ENCODE results near the gene ATP10B.

The ATP10B gene

GRCh38 chr5:160548949-160549645 lies 302.9 kb downstream of the ATP10B start:
- DNase-seq (ENCODE audit: low read depth): no peak

DNA sequence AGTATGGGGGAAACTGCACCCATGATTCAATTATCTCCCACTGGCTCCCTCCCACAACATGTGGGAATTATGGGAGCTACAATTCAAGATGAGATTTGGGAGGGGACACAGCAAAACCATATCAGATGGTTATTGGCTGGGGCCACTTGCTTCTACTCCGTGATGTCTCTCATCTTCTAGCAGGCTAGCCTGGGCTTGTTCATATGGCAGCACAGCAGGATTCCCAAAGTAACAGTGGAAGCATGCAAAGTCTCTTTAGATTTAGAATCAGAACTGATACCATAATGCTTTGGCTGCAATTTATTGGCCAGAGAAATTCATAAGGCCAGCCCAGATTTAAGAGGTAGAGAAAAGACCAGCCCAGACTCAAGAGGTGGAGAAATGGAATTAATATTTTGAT lies 304.1 kb downstream of the ATP10B start:
- no peak for DNase-seq (ENCODE audit: low read depth)

GRCh38 chr5:160547061-160547460 lies 304.9 kb downstream of the ATP10B start:
- no peak for DNase-seq (ENCODE audit: low read depth)

- DNase-seq (ENCODE audit: low read depth): no peak
These were observed 306.2 kb downstream of the ATP10B start for GRCh38 chr5:160545832-160546231.

GRCh38 chr5:160543395-160543794 lies 308.6 kb downstream of the ATP10B start:
- no peak for DNase-seq (ENCODE audit: low read depth)

DNA sequence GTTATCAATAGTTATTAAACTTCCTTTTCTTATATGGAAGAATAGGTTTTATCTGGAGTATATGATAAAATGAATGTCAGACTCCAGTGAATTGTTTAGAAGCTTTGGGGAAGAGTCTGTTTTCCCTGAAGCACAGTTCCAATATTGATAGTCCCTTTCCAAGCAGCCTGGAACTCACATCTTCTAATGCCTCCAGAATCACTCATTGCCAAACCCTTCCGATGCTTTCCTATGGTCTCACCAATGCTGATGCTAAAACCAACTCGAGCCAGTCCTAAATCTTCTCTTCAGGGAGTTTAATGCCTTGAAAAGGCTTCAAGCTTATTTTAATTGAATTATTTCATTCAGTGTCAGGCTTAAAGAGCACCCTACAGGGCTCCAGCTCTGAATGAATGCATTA lies 309.2 kb downstream of the ATP10B start:
- DNase-seq (ENCODE audit: low read depth): no peak

- no peak for DNase-seq (ENCODE audit: low read depth)
These were observed 309.7 kb downstream of the ATP10B start for GRCh38 chr5:160542281-160542680.

- no peak for DNase-seq (ENCODE audit: low read depth)
These were observed 312.6 kb downstream of the ATP10B start for GRCh38 chr5:160539431-160539830.

DNA sequence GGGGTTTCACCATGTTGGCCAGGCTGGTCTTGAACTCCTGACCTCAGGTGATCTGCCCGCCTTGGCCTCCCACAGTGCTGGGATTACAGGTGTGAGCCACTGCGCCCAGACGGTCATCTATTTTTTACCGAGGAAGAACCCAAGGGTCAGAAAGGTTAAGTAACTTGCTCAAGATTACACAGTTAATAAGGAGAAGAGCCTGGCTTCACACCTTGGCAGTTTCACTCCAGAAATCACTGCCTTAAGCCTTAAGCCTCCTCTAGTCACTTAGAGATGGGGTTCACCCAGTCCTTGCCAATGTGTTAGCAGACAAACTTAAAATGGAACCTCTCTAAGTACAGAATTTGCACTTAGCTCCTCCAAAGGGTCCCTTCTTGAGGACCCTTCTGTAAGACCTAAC lies 314.1 kb downstream of the ATP10B start:
- no peak for DNase-seq (ENCODE audit: low read depth)

GRCh38 chr5:160537116-160537515 lies 314.9 kb downstream of the ATP10B start:
- no peak for DNase-seq (ENCODE audit: low read depth)

DNA sequence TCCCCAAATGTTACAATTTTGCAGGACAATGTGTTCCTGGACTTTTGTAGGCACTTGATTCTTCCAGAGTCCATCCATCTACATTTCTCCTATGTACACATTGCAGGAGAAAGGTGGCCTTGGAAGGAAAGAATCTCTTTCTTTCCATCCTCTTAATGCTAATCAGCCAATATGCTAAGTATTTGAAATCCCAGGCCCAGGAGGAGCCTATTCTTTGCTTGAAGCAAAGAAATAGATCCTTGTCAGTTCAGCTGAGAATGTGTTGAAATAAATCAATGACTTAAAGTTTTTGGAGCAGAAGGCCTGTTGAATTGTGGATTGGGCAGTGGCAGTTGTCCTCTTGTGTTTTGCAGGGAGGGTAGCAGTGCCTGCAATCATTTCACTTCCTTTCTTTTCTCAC lies 317.1 kb downstream of the ATP10B start:
- DNase-seq (ENCODE audit: low read depth): no peak

DNA sequence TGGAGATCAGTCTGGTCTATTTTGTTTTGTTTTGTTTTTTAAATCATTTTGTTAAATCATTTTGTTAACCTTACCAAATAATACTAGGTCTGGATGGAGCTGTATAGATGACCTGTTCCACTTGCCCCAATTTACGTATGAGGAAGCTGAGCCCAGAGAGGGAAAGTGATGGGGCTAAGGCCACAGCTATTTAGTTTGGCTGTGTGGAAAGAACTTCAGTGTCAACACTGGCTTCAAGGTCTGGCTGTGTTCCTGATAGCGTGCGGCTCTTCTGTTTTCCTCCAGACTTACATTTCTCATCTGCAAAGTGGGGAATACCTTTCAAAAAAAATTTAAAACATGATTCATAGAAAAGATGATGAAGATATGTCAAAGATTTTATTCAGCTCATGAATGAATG lies 317.9 kb downstream of the ATP10B start:
- no peak for DNase-seq (ENCODE audit: low read depth)

- DNase-seq (ENCODE audit: low read depth): no peak
These were observed 326.3 kb downstream of the ATP10B start for GRCh38 chr5:160525471-160526261.

GRCh38 chr5:160524827-160525226 lies 327.2 kb downstream of the ATP10B start:
- DNase-seq (ENCODE audit: low read depth): no peak

DNA sequence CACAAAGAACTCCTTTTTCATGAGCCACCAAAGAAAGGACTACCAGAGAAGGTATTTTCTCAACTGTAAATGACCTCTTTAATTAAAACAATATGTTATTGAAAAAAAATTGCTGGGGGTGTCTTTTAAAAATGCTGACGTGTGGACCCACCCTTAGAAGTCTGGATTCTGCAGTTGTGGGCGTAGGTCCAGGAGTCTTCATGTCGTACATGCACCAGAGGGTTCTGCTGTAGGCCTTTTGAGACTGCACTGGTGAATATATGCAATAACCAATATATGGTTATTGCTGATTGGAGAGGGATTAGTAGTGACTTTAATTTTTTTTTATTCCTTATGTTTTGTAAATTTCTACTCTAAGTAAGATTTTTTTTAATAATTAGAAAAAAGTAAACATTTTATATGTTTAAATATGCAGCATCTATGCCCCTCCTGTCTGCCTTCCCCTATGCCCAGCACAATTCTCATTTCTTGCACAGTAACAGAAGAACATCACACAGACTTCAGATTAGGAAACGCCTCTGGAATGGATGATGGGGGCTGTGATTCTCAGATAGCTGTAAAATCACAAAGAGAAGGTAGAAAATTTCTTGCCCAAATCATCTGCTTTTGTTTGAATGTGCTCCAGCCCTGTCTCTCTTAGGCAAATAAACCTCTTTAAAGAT lies 328.4 kb downstream of the ATP10B start:
- no peak for DNase-seq (ENCODE audit: low read depth)

GRCh38 chr5:160521392-160521663 lies 330.7 kb downstream of the ATP10B start:
- DNase-seq (ENCODE audit: low read depth): no peak

DNA sequence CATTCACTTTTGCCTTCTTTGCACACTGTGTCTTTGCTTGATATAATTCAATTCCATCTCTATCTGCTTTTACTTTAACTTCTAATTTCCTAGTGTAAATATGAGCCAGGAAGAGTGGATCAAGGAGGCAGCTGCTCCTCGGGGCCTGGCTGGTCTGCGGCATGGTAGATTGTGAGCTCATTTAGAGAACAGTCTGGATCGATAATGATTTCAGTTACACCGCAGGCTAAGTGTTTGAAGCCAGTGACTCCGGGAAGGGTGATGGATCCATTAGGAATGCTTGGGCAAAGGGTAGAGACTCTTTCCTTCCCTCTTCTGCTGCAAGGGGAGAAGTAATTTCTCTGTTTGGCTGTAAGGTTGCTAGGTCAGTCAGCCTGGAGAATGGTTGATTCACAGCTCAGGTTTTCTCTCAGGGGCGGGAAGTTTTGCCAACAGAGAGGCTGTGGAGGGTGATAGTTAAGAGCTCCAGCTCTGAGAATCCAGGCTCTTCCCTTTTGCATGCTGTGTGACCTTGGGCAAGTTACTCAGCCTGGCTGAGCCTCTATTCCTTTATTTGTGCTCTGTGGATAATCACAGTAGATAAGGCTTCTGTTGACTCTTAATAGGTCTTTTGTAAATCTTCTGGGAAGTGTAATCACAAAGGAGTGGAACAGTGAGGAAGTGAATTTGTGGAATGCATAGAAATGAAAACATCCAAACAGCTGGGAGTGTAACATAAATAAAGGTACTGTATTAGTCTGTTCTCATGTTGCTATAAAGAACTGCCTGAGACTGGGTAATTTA lies 331.2 kb downstream of the ATP10B start:
- DNase-seq (ENCODE audit: low read depth): no peak

GRCh38 chr5:160516696-160517530 lies 335.1 kb downstream of the ATP10B start:
- DNase-seq (ENCODE audit: low read depth): no peak

DNA sequence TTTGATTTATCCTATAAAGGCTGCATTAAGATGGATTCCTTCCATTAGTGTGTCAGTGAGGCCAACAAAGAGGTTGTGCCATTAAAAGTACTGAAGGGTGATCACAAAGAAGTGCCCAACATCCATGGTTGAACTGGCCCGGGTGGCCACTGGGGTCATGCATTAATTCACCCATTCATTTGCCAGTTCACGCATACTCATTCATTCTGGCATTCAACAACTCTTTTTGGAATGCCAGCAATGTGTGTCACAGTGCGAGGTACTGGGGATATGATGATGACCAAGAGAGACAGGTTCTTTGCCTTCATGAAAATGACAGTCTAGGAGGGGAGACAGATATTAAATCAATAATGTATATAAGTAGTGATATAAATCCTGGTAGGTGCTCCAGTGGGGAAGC lies 337.1 kb downstream of the ATP10B start:
- no peak for DNase-seq (ENCODE audit: low read depth)

DNA sequence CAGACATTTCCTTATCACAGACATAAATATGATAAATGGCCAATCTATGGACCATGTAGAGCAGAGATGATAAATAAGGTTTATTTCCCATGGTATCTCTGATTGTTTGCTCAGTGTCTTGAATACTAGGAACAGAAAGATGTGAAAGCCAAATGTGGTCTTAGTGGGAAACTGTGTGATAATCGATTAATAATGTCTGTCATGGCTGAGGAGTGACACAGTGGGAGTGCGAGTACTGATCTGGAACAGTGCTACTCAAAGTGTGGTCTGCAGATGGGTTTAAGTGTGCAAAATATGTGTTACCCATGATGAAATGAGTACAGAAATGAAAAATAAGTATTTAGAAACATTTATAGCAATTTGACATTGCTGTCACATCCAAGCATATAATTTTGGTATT lies 337.8 kb downstream of the ATP10B start:
- no peak for DNase-seq (ENCODE audit: low read depth)

- no peak for DNase-seq (ENCODE audit: low read depth)
These were observed 338.5 kb downstream of the ATP10B start for GRCh38 chr5:160513485-160513884.
